HG03378 (cell line): Measurements from ENCODE around the gene OR2T6.
"Not testable (repeated sequence)": the region's sequence is repeated elsewhere in the genome, so short reads cannot be mapped to it uniquely, and the experiment has no call there.

Source experiments
- ATAC-seq: cut with Tn5 transposase; IDR thresholded peaks from one replicate; pipeline ENCODE4 v1.9.1; 2021; ENCODE audit warnings: mild to moderate bottlenecking, moderate library complexity; ENCODE audit not compliant: unreplicated experiment

OR2T6 gene

DNA sequence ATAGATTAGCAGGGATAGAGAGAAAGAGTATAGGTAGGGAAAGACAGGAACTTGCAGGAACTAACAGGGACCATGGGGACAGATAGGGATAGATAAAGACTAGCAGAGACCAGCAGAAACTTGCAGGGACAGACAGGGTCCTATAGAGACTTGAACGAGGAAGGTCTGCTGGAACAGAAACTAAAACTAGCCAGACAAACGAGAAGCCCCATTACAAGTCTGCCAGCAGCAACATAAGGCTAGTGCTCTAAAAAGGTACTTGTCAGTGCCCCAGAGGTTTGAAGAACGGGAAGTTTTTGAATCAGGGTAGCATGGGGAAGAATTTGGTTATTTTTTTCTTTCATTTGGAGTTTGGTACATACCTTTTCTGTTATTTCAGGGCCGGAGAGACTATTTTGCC lies 56.7 kb downstream of the OR2T6 start:
- not testable (repeated sequence) for ATAC-seq

DNA sequence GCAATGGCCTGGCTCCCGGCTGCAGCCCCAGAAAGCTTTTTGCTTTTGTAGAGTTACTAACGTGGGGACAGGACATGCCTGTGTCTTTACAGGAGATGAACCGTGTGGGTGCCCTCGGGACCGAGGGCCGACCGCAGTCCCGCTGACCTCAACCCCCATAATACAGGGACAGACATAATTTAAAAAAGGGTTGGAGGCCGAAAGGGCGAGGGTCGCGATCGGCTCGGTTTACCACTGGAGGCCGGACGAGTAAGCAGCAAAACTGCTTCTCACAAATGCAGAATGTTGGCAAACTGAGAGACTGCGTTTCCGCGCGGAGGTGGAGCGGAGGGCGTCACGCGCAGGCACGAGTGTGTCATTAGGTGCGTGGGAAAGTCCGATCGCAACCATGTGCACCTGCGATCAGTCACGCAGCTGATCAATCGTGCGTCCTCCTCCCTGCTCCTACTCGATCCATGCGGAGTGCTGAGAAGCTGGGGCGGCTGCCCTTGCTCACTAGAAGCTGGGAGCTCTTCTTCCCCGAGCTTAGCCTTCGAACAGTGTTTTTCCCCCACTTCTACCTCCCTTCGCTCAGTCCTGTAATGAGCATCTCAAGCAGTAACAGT lies 58.4 kb downstream of the OR2T6 start:
- ATAC-seq = not testable (repeated sequence)

DNA sequence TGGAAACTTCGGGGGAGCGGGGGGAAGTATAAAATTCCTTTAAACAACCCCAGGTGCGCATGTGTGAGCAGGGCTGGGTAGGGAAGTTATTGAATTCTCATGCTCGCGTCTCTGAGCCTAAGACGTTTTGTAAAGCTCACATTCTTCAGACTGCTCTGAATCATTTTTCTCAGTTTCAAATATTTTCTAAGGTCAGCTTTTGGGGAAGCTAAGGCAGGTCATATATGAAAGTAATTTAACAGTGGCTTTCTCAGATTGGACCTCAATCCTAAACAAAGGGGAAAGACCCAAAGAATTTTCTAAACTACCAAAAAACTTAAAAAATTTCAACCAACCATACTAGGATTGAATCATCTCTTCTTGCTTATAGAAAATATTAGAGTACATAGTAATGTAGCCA lies 59.4 kb downstream of the OR2T6 start:
- peak; percentile 54 for ATAC-seq

DNA sequence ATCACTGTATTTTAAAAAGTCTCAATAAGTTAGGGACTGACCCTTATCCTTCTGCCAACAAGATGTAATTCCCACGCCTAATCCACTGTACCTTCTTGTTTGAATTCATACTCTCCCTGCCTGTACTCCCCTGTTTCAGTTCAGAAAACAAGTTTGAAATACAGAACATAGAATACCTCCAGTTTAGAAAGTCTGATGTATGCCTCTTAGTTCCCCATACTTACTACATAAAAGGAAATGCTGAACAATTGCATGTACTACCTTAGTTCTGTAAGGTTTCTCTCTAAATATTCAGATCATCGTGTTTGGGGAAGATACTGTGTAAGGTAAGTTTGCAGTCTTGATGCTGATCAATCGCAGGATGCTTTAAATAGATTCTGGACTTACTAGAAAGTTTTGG lies 60.8 kb downstream of the OR2T6 start:
- ATAC-seq = peak; percentile 48

DNA sequence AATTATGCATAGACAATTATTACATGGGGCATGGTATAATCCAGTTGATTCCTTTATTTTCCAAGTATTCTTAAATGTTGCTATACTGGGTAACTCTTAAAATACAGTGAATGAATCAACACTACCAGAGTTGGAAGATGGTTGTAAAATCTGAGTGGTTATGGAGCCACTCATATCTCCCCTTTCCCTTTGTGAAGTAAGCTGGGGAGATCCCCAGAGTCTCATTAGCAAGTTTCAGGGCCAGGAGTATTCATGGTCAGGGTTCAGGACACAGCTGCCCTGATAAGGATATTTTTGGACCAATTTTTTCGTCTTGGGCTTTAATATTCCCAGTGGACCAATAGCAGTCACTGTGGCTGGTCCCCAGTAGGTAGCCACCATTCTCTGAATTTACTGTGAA lies 63.1 kb downstream of the OR2T6 start:
- not testable (repeated sequence) for ATAC-seq

DNA sequence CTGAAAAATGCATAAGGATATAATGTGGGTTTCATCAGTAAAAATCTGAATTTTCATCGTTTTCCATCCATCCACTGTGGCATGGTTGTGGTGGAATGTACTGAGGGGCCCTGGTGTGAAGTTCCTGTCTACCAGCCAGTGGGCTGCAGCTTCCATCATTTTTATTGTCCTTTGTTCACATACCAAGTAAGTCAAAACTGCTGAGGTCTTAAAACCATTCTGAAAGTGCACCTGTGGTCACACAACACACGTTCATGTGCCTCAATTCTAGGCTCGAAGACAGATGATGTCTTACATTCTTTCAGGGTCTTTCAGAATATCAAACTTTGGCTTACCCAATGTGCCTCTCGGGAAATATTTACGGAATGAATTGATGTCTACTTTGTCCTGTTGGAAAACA lies 63.7 kb downstream of the OR2T6 start:
- ATAC-seq = not testable (repeated sequence)
